GM12878 (cell line): Measurements from ENCODE around the gene GREM1. TPM values are rescaled to one million over a fixed set of nuclear protein-coding genes. Genes with fewer than 3 reads are reported as not detected.

Source experiments
- ATAC-seq: fragments of 200-7000 bp; cut with Tn5 transposase; 3 replicates; pipeline ENCODE4 v1.9.1; 2020; ENCODE audit warnings: mild to moderate bottlenecking, moderate library complexity
- BruUV-seq: library from RNA; stranded (reverse); fragments of 400-500 nt; replicated peaks from 2 replicates; lab custom pipeline; 2021; lab: Mats Ljungman, UMichigan
- CTCF ChIA-PET: fragments of 300-600 bp; sonication (Branson Sonifier 250); formaldehyde crosslinking; extraction: SDS; loops from one replicate; lab custom pipeline; 2021; ENCODE audit warnings: inconsistent platforms; lab: Yijun Ruan, JAX
- POLR2A ChIA-PET: fragments of 350-600 bp; formaldehyde crosslinking; extraction: SDS; loops from one replicate; lab custom pipeline; 2021; ENCODE audit warnings: inconsistent platforms; lab: Charles Lee
- RAD21 ChIA-PET: fragments of 300-600 bp; sonication (Branson Sonifier 250); formaldehyde crosslinking; loops from one replicate; lab custom pipeline; 2023; ENCODE audit warnings: antibody characterized with exemption; ENCODE audit not compliant: unreplicated experiment; lab: Charles Lee
- SMC1A ChIA-PET: fragments of 300-600 bp; sonication (Branson Sonifier 250); formaldehyde crosslinking; loops from one replicate; lab custom pipeline; 2023; ENCODE audit not compliant: unreplicated experiment, uncharacterized antibody; lab: Charles Lee
- DNase-seq: peaks from one replicate; pipeline ENCODE4 v3.0.0-alpha.2; 2011; ENCODE audit warnings: low read depth, low spot score
- FAIRE-seq: peaks from 3 replicates; lab custom pipeline; 2011; peaks lifted over from hg19 to GRCh38; lab: Jason Lieb, UNC
- H2AFZ ChIP-seq: 2 replicates; pipeline ENCODE4 v1.6.0; 2011; ENCODE audit warnings: low read depth, low read length, control low read depth; ENCODE audit not compliant: control insufficient read depth
- H3K27ac ChIP-seq: 2 replicates; pipeline ENCODE4 v1.5.1; 2011; ENCODE audit warnings: control low read depth; ENCODE audit not compliant: control insufficient read depth, insufficient read depth
- H3K27me3 ChIP-seq, 2 experiments: replicated peaks in 1 of 2; 2 replicates each; pipeline versions ENCODE4 v1.6.0 to v1.6.1; 2011; ENCODE audit warnings: low read length in 1 of 2; ENCODE audit not compliant: control insufficient read depth in 2 of 2, insufficient read depth in 2 of 2
- H3K36me3 ChIP-seq, 2 experiments: 2 replicates each; pipeline ENCODE4 v1.5.1; 2011; ENCODE audit warnings: low read length in 1 of 2; ENCODE audit not compliant: control insufficient read depth in 2 of 2, insufficient read depth in 2 of 2
- H3K4me1 ChIP-seq: 2 replicates; pipeline ENCODE4 v1.6.1; 2011; ENCODE audit warnings: mild to moderate bottlenecking, low read length, moderate library complexity, mixed read lengths; ENCODE audit not compliant: control insufficient read depth, insufficient read depth
- H3K4me2 ChIP-seq: 2 replicates; pipeline ENCODE4 v1.6.0; 2011; ENCODE audit warnings: control low read depth; ENCODE audit not compliant: control insufficient read depth, insufficient read depth
- H3K4me3 ChIP-seq: fragments of 200-600 bp; sonication (generic); 2 replicates; pipeline ENCODE4 v1.5.1; 2016
- H3K79me2 ChIP-seq: 2 replicates; pipeline ENCODE4 v1.6.0; 2011; ENCODE audit warnings: low read length; ENCODE audit not compliant: control insufficient read depth, insufficient read depth
- H3K9ac ChIP-seq: 2 replicates; pipeline ENCODE4 v1.8.0; 2011; ENCODE audit warnings: low read length, control low read depth, mixed read lengths; ENCODE audit not compliant: control insufficient read depth, insufficient read depth
- H3K9me3 ChIP-seq: replicated peaks from 3 replicates; pipeline ENCODE4 v1.5.1; 2011; ENCODE audit warnings: mild to moderate bottlenecking, low read length; ENCODE audit not compliant: control insufficient read depth, insufficient read depth
- H4K20me1 ChIP-seq: 2 replicates; pipeline ENCODE4 v1.6.0; 2011; ENCODE audit not compliant: control insufficient read depth, insufficient read depth
- JUND ChIP-seq: IDR thresholded peaks from 2 replicates; pipeline ENCODE4 v1.6.1; 2012; ENCODE audit warnings: low read depth, mild to moderate bottlenecking, low read length, improper control_type of control experiment, moderate library complexity
- NBN ChIP-seq: fragments of 450-650 bp; IDR thresholded peaks from 2 replicates; pipeline ENCODE4 v1.6.1; 2016
- NR2C1 ChIP-seq: fragments of 450-650 bp; IDR thresholded peaks from 2 replicates; pipeline ENCODE4 v1.6.1; 2017; ENCODE audit warnings: antibody characterized with exemption, mild to moderate bottlenecking, moderate library complexity
- NR2C2 ChIP-seq: IDR thresholded peaks from 2 replicates; pipeline ENCODE4 v1.6.1; 2011; ENCODE audit warnings: borderline replicate concordance, low read depth; ENCODE audit not compliant: control insufficient read depth, insufficient read length
- PML ChIP-seq: IDR thresholded peaks from 2 replicates; pipeline ENCODE4 v1.6.1; 2012; ENCODE audit warnings: low read length, inconsistent platforms
- SIN3A ChIP-seq: IDR thresholded peaks from 2 replicates; pipeline ENCODE4 v1.6.1; 2012; ENCODE audit warnings: low read depth, low read length, improper control_type of control experiment
- SUPT20H ChIP-seq: IDR thresholded peaks from 2 replicates; pipeline ENCODE4 v1.6.1; 2011; ENCODE audit warnings: low read depth, mild to moderate bottlenecking, low read length, moderate library complexity, borderline replicate concordance; ENCODE audit not compliant: control insufficient read depth
- ZNF687 ChIP-seq: fragments of 450-650 bp; IDR thresholded peaks from 2 replicates; pipeline ENCODE4 v1.6.1; 2017; ENCODE audit warnings: mild to moderate bottlenecking, moderate library complexity
- WGBS: methylation state at CpG from one replicate; pipeline ENCODE4 v1.1.6; 2016; ENCODE audit warnings: low lambda C conversion rate; ENCODE audit not compliant: insufficient replicate concordance, insufficient coverage; ENCODE audit errors: missing lambda C conversion rate; 5-methylcytosine and 5-hydroxymethylcytosine counted together
- in situ Hi-C: fragments of 300-500 bp; cut with MboI; formaldehyde crosslinking; loops from 9 replicates; pipeline ENCODE4 v1.14.3; 2018; ENCODE audit warnings: mixed read lengths
- intact Hi-C: fragments of 100-400 bp; cut with micrococcal nuclease; formaldehyde crosslinking; loops from one replicate; pipeline ENCODE4 v1.14.2; 2022; ENCODE audit not compliant: unreplicated experiment
- polyA plus RNA-seq, 11 experiments: library from polyadenylated mRNA; depleted of rRNA in 4 of 11; unstranded in 6 of 11; stranded (reverse) in 5 of 11; fragments of >200 nt; fragmentation: Nextera tagmentation in 4 of 11; fragmentation: Illumina TruSeq in 1 of 11; extraction: Ambion mirVana in 4 of 11; extraction: Trizol in 1 of 11; gene quantifications; 1 replicate in 1 of 11; 2 replicates in 10 of 11; pipeline versions ENCODE4 v1.2.1 to v1.2.3, GENCODE V29; 2011 to 2016; ENCODE audit warnings: inconsistent platforms in 2 of 11, missing spikeins in 2 of 11, low read depth in 1 of 11
- total RNA-seq, 4 experiments: library from RNA; depleted of rRNA in 3 of 4; stranded (reverse); fragments of >200 nt in 3 of 4; fragmentation: Illumina TruSeq in 1 of 4; extraction: Trizol in 1 of 4; gene quantifications; 2 replicates each; pipeline versions ENCODE4 v1.2.1 to v1.2.3, GENCODE V29; 2013 to 2021
- TF ChIP-seq, protein P1 (sequence below): fragments of 150-350 bp; IDR thresholded peaks from 2 replicates; pipeline ENCODE4 v1.6.1; 2014; ENCODE audit warnings: mild to moderate bottlenecking, low read depth, low read length

The GREM1 gene
- total and polyA plus RNA-seq, 10 of the 15 experiments (the other 5 are each of a cell fraction or from before 2014, with no cell fraction given) = 0.08 to 0.36 (median 0.08) TPM; not detected in 7

GRCh38 chr15:32707436-32707835 lies 10.4 kb upstream of the GREM1 start:
- H3K27me3 ChIP-seq = no peaks in the 10 kb centered on the region; a peak in 1 of 4 replicates
- intact Hi-C loops = no loop called here
- no peaks in the 10 kb centered on the region for H3K79me2 ChIP-seq
- H3K4me2 ChIP-seq = no peak overlapping the region
- no peak for TF ChIP-seq JUND
- no peak for TF ChIP-seq ZNF687
- TF ChIP-seq, protein P1, sequence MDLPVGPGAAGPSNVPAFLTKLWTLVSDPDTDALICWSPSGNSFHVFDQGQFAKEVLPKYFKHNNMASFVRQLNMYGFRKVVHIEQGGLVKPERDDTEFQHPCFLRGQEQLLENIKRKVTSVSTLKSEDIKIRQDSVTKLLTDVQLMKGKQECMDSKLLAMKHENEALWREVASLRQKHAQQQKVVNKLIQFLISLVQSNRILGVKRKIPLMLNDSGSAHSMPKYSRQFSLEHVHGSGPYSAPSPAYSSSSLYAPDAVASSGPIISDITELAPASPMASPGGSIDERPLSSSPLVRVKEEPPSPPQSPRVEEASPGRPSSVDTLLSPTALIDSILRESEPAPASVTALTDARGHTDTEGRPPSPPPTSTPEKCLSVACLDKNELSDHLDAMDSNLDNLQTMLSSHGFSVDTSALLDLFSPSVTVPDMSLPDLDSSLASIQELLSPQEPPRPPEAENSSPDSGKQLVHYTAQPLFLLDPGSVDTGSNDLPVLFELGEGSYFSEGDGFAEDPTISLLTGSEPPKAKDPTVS = no peak
- no peak for TF ChIP-seq NR2C1
- TF ChIP-seq SIN3A = no peak
- no peak for TF ChIP-seq SUPT20H
- no peak for TF ChIP-seq PML
- TF ChIP-seq NBN = no peak
- no peak for TF ChIP-seq NR2C2
- H3K4me1 ChIP-seq = no peaks in the 10 kb centered on the region
- H2AFZ ChIP-seq = no peak overlapping the region
- CTCF ChIA-PET = no interaction called here
- H3K27ac ChIP-seq = no peak overlapping the region
- no peak overlapping the region for H3K9ac ChIP-seq
- DNase-seq (no peak), FAIRE-seq (no peak), ATAC-seq (no peak)
- RAD21 ChIA-PET = no interaction called here
- no peak overlapping the region for H3K4me3 ChIP-seq
- SMC1A ChIA-PET = no interaction called here
- no peaks in the 10 kb centered on the region for H3K9me3 ChIP-seq
- H3K36me3 ChIP-seq = no peaks in the 10 kb centered on the region
- in situ Hi-C loops = no loop called here
- POLR2A ChIA-PET = no interaction called here
- 2% methylated on average over 6 of the region's 6 CpGs for WGBS
- BruUV-seq = no TSS peak
- no peaks in the 10 kb centered on the region for H4K20me1 ChIP-seq
